Trophoblast cell (in vitro differentiated cells and primary cell): ENCODE data around the gene TTC32.

Experiments used
- DNase-seq, 2 donors: peaks; one replicate each; pipeline ENCODE4 v3.0.0-alpha.2; 2016
- H2AFZ ChIP-seq: 2 replicates; pipeline ENCODE4 v1.6.1; 2013; ENCODE audit warnings: low read length, moderate library complexity, mild to moderate bottlenecking; ENCODE audit not compliant: insufficient read depth, poor library complexity
- H2AK5ac ChIP-seq: 2 replicates; pipeline ENCODE4 v1.6.1; 2013; ENCODE audit warnings: mild to moderate bottlenecking, low read length
- H2BK120ac ChIP-seq: 2 replicates; pipeline ENCODE4 v1.6.1; 2013; ENCODE audit warnings: low read length, mild to moderate bottlenecking, moderate library complexity; ENCODE audit not compliant: insufficient read depth, poor library complexity
- H2BK12ac ChIP-seq: 2 replicates; pipeline ENCODE4 v1.6.1; 2013; ENCODE audit warnings: mild to moderate bottlenecking, low read length, moderate library complexity
- H2BK5ac ChIP-seq: 2 replicates; pipeline ENCODE4 v1.6.1; 2013; ENCODE audit warnings: low read length, low read depth, moderate library complexity, mild to moderate bottlenecking; ENCODE audit not compliant: poor library complexity
- H3K14ac ChIP-seq: 2 replicates; pipeline ENCODE4 v1.6.1; 2013; ENCODE audit warnings: mild to moderate bottlenecking, low read length
- H3K18ac ChIP-seq: 2 replicates; pipeline ENCODE4 v1.6.1; 2013; ENCODE audit warnings: mild to moderate bottlenecking, low read length
- H3K23ac ChIP-seq: 2 replicates; pipeline ENCODE4 v1.6.1; 2013; ENCODE audit warnings: low read length
- H3K27ac ChIP-seq: 2 replicates; pipeline ENCODE4 v1.5.1; 2013; ENCODE audit warnings: low read depth, mild to moderate bottlenecking, inconsistent platforms, low read length, moderate library complexity
- H3K27me3 ChIP-seq: 2 replicates; pipeline ENCODE4 v1.6.1; 2013; ENCODE audit warnings: inconsistent platforms, mild to moderate bottlenecking, low read length, moderate library complexity; ENCODE audit not compliant: insufficient read depth
- H3K36me3 ChIP-seq, 2 experiments: 1 replicate in 1 of 2; 2 replicates in 1 of 2; pipeline ENCODE4 v1.6.1; 2013; ENCODE audit warnings: low read length in 2 of 2, mild to moderate bottlenecking in 2 of 2, moderate library complexity in 1 of 2; ENCODE audit not compliant: insufficient read depth in 2 of 2, control insufficient read depth in 1 of 2
- H3K4ac ChIP-seq: 2 replicates; pipeline ENCODE4 v1.6.1; 2013; ENCODE audit warnings: low read depth, mild to moderate bottlenecking, low read length, moderate library complexity
- H3K4me1 ChIP-seq, 2 experiments: 1 replicate in 1 of 2; 2 replicates in 1 of 2; pipeline ENCODE4 v1.6.1; 2013; ENCODE audit warnings: low read length in 2 of 2, mild to moderate bottlenecking in 2 of 2, moderate library complexity in 1 of 2; ENCODE audit not compliant: insufficient read depth in 2 of 2, control insufficient read depth in 1 of 2
- H3K4me2 ChIP-seq: 2 replicates; pipeline ENCODE4 v1.6.1; 2013; ENCODE audit warnings: inconsistent platforms, mild to moderate bottlenecking, low read length, moderate library complexity
- H3K4me3 ChIP-seq: 2 replicates; pipeline ENCODE4 v1.5.1; 2013; ENCODE audit warnings: mild to moderate bottlenecking, low read depth, low read length, inconsistent platforms
- H3K79me1 ChIP-seq: one replicate; pipeline ENCODE4 v1.6.1; 2013; ENCODE audit warnings: low read length
- H3K79me2 ChIP-seq: 2 replicates; pipeline ENCODE4 v1.6.1; 2013; ENCODE audit warnings: low read length, mild to moderate bottlenecking; ENCODE audit not compliant: control insufficient read depth, insufficient read depth, poor library complexity
- H3K9ac ChIP-seq: 2 replicates; pipeline ENCODE4 v1.6.1; 2013; ENCODE audit warnings: mild to moderate bottlenecking, low read length
- H3K9me3 ChIP-seq: 2 replicates; pipeline ENCODE4 v1.6.1; 2013; ENCODE audit warnings: low read depth, mild to moderate bottlenecking, control low read depth, inconsistent platforms, low read length; ENCODE audit not compliant: insufficient read depth
- H4K12ac ChIP-seq: 2 replicates; pipeline ENCODE4 v1.6.1; 2013; ENCODE audit warnings: low read depth, mild to moderate bottlenecking, low read length, moderate library complexity
- H4K8ac ChIP-seq: 2 replicates; pipeline ENCODE4 v1.6.1; 2013; ENCODE audit warnings: low read depth, mild to moderate bottlenecking, low read length, moderate library complexity
- H4K91ac ChIP-seq: one replicate; pipeline ENCODE4 v1.6.1; 2013; ENCODE audit warnings: low read depth, mild to moderate bottlenecking, low read length, moderate library complexity
- WGBS: extraction: QIAGEN DNeasy Blood & Tissue Kit; methylation state at CpG from one replicate; pipeline ENCODE4 v1.1.7; 2013; ENCODE audit warnings: missing lambda C conversion rate; ENCODE audit not compliant: insufficient read length, insufficient coverage; ENCODE audit errors: extremely low coverage; 5-methylcytosine and 5-hydroxymethylcytosine counted together

TTC32 gene

DNA sequence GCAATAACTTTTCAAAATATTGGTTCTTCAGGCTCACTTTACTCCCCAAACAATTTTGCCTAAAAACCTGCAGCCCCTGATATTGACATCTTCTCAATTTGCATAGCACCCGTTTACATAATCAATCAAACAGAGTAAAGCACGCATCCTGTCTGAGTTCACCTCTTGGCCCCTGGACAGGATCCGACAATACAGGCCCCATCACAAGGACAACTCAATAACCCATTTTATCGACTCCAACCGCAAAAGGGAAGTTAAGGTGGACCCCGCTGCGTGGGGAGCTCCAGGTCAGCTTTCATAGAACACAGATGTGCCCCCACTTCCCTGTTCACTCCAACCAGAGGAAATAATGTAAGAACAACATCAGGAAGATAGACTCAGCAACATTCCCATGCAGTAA lies 44.7 kb downstream of the TTC32 start:
- Histone ChIP-seq H3K23ac (no peak overlapping the region), H3K27me3 (no peaks in the 10 kb centered on the region), H3K9me3 (no peaks in the 10 kb centered on the region), H3K79me2 (no peaks in the 10 kb centered on the region), H4K12ac (no peak overlapping the region), H3K9ac (peak overlapping the region; percentile 30), H3K4me2 (no peak overlapping the region), H3K14ac (no peak overlapping the region), H3K4ac (no peak overlapping the region), H3K4me3 (no peak overlapping the region), H3K18ac (no peak overlapping the region), H2BK12ac (no peak overlapping the region), H2BK120ac (no peak overlapping the region), H2AFZ (no peak overlapping the region), H3K4me1 (peaks cover 2 to 5% of the 10 kb centered on the region in 2 experiments), H2AK5ac (no peak overlapping the region), H3K36me3 (no peaks in the 10 kb centered on the region), H2BK5ac (no peak overlapping the region), H4K91ac (no peak overlapping the region), H3K79me1 (no peaks in the 10 kb centered on the region), H3K27ac (no peak overlapping the region), H4K8ac (no peak overlapping the region)
- WGBS, result no CpG with 5 or more reads among the region's 7 CpGs
- DNase-seq, result no peak

DNA sequence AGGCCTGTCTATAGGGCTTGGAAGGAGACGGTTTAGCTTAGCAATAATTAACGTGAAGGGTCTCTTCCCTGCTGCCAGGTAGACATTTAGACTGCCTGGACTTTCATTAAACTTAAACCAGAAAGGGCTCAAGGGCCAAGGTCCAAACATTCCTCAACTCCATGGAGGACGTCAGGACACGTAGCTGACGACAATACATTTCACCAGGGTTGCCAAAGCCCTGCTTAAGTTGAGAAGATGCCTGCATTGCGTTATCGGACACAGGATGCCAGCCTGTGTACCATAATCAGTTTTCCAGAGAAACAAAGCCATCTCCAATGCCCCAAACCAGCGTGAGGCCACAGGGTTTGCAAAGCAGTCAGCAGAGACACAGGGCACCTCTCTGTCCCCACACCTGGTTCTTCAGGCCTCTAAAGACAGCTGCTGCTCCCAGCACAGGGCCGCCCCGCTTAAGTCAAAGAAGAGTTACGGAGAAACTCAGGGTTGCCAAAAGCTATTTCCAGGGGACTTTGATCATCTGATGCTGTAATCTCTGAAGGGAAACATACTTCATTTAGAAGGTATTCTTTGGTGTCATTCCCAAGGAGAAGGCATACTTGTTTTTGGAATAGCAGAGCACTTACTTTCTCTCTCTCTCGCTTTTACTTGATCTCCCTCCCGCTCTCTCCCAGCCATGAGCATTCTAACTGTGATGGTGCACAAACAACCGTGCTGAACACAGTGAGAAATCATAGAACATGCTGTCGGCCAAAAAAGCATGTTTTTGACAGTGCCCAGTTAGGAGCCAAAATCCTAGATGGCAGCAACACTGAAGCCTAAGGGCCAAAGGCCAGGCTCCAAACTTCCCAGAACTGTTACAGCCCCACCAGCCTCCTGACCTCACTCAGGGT lies 46.0 kb downstream of the TTC32 start:
- Histone ChIP-seq H2BK12ac (no peak overlapping the region), H3K4me2 (no peak overlapping the region), H3K4me1 (peaks cover 2 to 10% of the 10 kb centered on the region in 2 experiments), H4K8ac (no peak overlapping the region), H3K4ac (no peak overlapping the region), H3K4me3 (no peak overlapping the region), H4K12ac (no peak overlapping the region), H3K9me3 (no peaks in the 10 kb centered on the region), H3K23ac (no peak overlapping the region), H3K14ac (no peak overlapping the region), H3K9ac (no peak overlapping the region), H3K36me3 (no peaks in the 10 kb centered on the region), H2BK5ac (no peak overlapping the region), H4K91ac (no peak overlapping the region), H3K18ac (no peak overlapping the region), H3K27me3 (no peaks in the 10 kb centered on the region), H3K27ac (no peak overlapping the region), H3K79me1 (no peaks in the 10 kb centered on the region), H3K79me2 (no peaks in the 10 kb centered on the region), H2AFZ (no peak overlapping the region), H2BK120ac (no peak overlapping the region), H2AK5ac (no peak overlapping the region)
- no peak for DNase-seq
- no CpG with 5 or more reads among the region's 15 CpGs for WGBS

DNA sequence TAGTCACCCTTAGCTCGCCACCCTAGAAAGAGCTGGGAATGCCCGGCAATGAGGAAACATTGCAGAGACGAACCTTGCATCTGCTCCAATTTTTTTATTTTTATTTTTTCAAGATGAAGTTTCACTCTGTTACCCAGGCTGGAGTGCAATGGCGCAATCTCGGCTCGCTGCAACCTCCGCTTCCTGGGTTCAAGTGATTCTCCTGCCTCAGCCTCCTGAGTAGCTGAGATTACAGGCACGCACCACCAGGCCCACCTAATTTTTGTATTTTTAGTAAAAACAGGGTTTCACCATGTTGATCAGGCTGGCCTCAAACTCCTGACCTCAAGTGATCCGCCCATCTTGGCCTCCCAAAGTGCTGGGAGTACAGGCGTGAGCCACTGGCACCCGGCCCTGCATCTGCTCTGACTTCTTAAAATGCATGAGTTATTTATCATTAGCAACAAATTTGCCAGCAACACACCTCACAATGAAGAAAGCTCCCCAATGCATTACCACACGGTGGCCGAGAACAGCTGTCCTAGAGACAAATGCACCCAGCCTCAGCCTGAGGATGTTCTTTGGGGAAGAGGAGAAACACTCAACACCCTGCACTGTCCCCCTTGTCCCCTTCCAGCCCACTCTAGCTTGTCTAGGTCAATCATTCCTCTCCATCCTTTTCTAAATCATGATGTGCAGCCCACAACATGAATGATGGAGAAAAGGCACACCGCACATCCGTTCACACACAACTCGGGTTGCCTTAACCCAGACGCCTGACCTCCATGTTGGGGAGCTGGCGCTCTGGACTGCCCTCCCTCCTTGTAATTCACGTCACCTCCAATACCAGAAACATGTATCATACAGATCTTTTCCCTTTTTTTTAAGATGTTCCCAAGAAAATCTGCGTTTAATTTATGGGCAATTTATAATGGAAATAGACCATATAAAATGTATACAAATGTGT lies 46.9 kb downstream of the TTC32 start:
- H3K9me3 ChIP-seq, result no peaks in the 10 kb centered on the region
- no peak overlapping the region for H3K27ac ChIP-seq
- H2BK120ac ChIP-seq, result no peak overlapping the region
- H2BK12ac ChIP-seq, result no peak overlapping the region
- no peaks in the 10 kb centered on the region for H3K27me3 ChIP-seq
- no peak overlapping the region for H2BK5ac ChIP-seq
- no peak overlapping the region for H2AFZ ChIP-seq
- H4K12ac ChIP-seq, result no peak overlapping the region
- H3K36me3 ChIP-seq, result no peaks in the 10 kb centered on the region
- no peak for DNase-seq
- no peak overlapping the region for H3K4ac ChIP-seq
- no peak overlapping the region for H3K18ac ChIP-seq
- H4K8ac ChIP-seq, result no peak overlapping the region
- no CpG with 5 or more reads among the region's 20 CpGs for WGBS
- no peak overlapping the region for H2AK5ac ChIP-seq
- no peak overlapping the region for H3K4me3 ChIP-seq
- no peaks in the 10 kb centered on the region for H3K79me2 ChIP-seq
- H3K14ac ChIP-seq, result no peak overlapping the region
- H3K4me2 ChIP-seq, result no peak overlapping the region
- no peak overlapping the region for H4K91ac ChIP-seq
- H3K4me1 ChIP-seq, result peaks cover 2 to 10% of the 10 kb centered on the region in 2 experiments
- H3K9ac ChIP-seq, result no peak overlapping the region
- H3K79me1 ChIP-seq, result no peaks in the 10 kb centered on the region
- H3K23ac ChIP-seq, result no peak overlapping the region

DNA sequence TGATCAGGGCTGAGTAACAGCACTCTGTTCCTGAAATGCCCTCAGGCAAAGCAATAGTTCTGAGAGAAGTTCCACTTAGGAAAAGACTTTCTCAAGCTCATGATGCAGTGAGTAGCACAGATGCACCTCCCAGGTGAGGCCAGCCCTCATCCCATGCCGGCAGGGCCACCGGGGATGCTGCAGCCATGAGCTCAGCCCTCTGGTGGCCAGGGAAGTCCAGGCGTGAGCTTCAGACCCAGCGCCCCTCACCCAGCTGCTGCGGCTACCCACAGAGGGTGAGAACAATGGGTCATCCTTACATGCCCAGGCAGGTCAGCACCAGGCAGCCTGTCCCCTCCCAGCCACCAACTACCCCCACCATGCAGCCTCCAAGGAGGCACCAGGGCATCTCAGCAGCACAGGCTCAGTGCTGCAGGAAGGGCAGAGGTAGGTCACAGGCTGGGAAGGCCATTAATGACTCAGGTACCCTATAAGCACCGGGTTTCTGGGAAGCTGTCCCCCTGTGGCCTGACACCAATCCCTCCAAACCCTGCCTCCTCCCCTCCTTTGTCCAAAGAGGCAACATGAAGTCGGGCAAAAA lies 50.6 kb downstream of the TTC32 start:
- no peak overlapping the region for H3K4me2 ChIP-seq
- H3K9ac ChIP-seq, result no peak overlapping the region
- H3K4me3 ChIP-seq, result no peak overlapping the region
- no peaks in the 10 kb centered on the region for H3K79me1 ChIP-seq
- no peak overlapping the region for H2BK12ac ChIP-seq
- no peak overlapping the region for H3K18ac ChIP-seq
- no peaks in the 10 kb centered on the region for H3K79me2 ChIP-seq
- peak; percentile 10 to 33 for DNase-seq
- H3K9me3 ChIP-seq, result no peaks in the 10 kb centered on the region
- no peaks in the 10 kb centered on the region for H3K36me3 ChIP-seq
- H3K27me3 ChIP-seq, result no peaks in the 10 kb centered on the region
- H3K23ac ChIP-seq, result no peak overlapping the region
- no peak overlapping the region for H4K12ac ChIP-seq
- no CpG with 5 or more reads among the region's 7 CpGs for WGBS
- no peak overlapping the region for H3K4ac ChIP-seq
- no peak overlapping the region for H2BK5ac ChIP-seq
- no peak overlapping the region for H3K14ac ChIP-seq
- H2BK120ac ChIP-seq, result no peak overlapping the region
- peak overlapping the region; percentile 1 for H4K91ac ChIP-seq
- H3K4me1 ChIP-seq, result peaks cover 0 to 5% of the 10 kb centered on the region in 2 experiments
- H3K27ac ChIP-seq, result no peak overlapping the region
- H2AK5ac ChIP-seq, result no peak overlapping the region
- no peak overlapping the region for H2AFZ ChIP-seq
- H4K8ac ChIP-seq, result no peak overlapping the region
